IMR-90 (cell line): ENCODE measurements around the gene UNC93A. TPM values are rescaled to one million over a fixed set of nuclear protein-coding genes. Genes with fewer than 3 reads are reported as not detected.

Experiments used
- ATAC-seq: fragments of 200-7000 bp; cut with Tn5 transposase; 2 replicates; pipeline ENCODE4 v1.9.1; 2020; ENCODE audit warnings: low read depth, mild to moderate bottlenecking, moderate library complexity
- BruUV-seq: library from RNA; stranded (reverse); fragments of 400-500 nt; replicated peaks from 2 replicates; lab custom pipeline; 2021; lab: Mats Ljungman, UMichigan
- CTCF ChIA-PET: fragments of 300-600 bp; formaldehyde crosslinking; extraction: SDS; loops from one replicate; lab custom pipeline; 2021; ENCODE audit warnings: antibody characterized with exemption; lab: Yijun Ruan, JAX
- POLR2A ChIA-PET: fragments of 300-600 bp; sonication (Branson Sonifier 250); formaldehyde crosslinking; loops from one replicate; lab custom pipeline; 2022; ENCODE audit warnings: antibody characterized with exemption; ENCODE audit not compliant: unreplicated experiment; lab: Charles Lee
- DNase-seq: peaks from one replicate; pipeline ENCODE4 v3.0.0; 2013
- H2AFZ ChIP-seq: replicated peaks from 2 replicates; pipeline ENCODE3; 2013; ENCODE audit warnings: low read length, mild to moderate bottlenecking; ENCODE audit not compliant: poor library complexity
- H2AK5ac ChIP-seq: 2 replicates; pipeline ENCODE4 v1.6.1; 2013; ENCODE audit warnings: low read depth, low read length, inconsistent platforms
- H2AK9ac ChIP-seq: replicated peaks from 2 replicates; pipeline ENCODE3; 2013; ENCODE audit warnings: mild to moderate bottlenecking, low read depth, low read length, moderate library complexity; ENCODE audit not compliant: poor library complexity
- H2BK120ac ChIP-seq: 2 replicates; pipeline ENCODE4 v1.6.1; 2013; ENCODE audit warnings: low read depth, low read length, inconsistent platforms
- H2BK15ac ChIP-seq: 3 replicates; pipeline ENCODE4 v1.6.1; 2013; ENCODE audit warnings: low read depth, low read length, inconsistent platforms
- H2BK20ac ChIP-seq: 2 replicates; pipeline ENCODE4 v1.6.1; 2013; ENCODE audit warnings: low read depth, mild to moderate bottlenecking, inconsistent platforms, low read length, moderate library complexity
- H2BK5ac ChIP-seq: 2 replicates; pipeline ENCODE4 v1.6.1; 2013; ENCODE audit warnings: mild to moderate bottlenecking, low read depth, low read length, inconsistent platforms; ENCODE audit not compliant: poor library complexity, severe bottlenecking
- H3K14ac ChIP-seq: replicated peaks from 2 replicates; pipeline ENCODE4 v1.6.1; 2013; ENCODE audit warnings: low read depth, low read length, inconsistent platforms
- H3K18ac ChIP-seq: 2 replicates; pipeline ENCODE4 v1.6.1; 2013; ENCODE audit warnings: low read depth, low read length, control low read depth
- H3K23ac ChIP-seq: 2 replicates; pipeline ENCODE4 v1.6.1; 2013; ENCODE audit warnings: low read depth, low read length, inconsistent platforms
- H3K27ac ChIP-seq: 2 replicates; pipeline ENCODE4 v1.5.1; 2013; ENCODE audit warnings: mild to moderate bottlenecking, control low read depth, low read length; ENCODE audit not compliant: insufficient read depth
- H3K27me3 ChIP-seq: 2 replicates; pipeline ENCODE4 v1.6.1; 2013; ENCODE audit warnings: low read length; ENCODE audit not compliant: control insufficient read depth, insufficient read depth
- H3K36me3 ChIP-seq: 2 replicates; pipeline ENCODE4 v1.6.1; 2013; ENCODE audit warnings: low read length, mixed read lengths; ENCODE audit not compliant: control insufficient read depth, insufficient read depth
- H3K4ac ChIP-seq: 2 replicates; pipeline ENCODE4 v1.6.1; 2013; ENCODE audit warnings: low read depth, low read length, inconsistent platforms
- H3K4me1 ChIP-seq: 2 replicates; pipeline ENCODE4 v1.6.1; 2013; ENCODE audit warnings: low read length, mixed read lengths; ENCODE audit not compliant: control insufficient read depth, insufficient read depth
- H3K4me2 ChIP-seq: 2 replicates; pipeline ENCODE4 v1.6.1; 2013; ENCODE audit warnings: low read depth, mild to moderate bottlenecking, control low read depth, low read length, moderate library complexity
- H3K4me3 ChIP-seq: 2 replicates; pipeline ENCODE4 v1.5.1; 2013; ENCODE audit warnings: low read depth, mild to moderate bottlenecking, control low read depth, low read length, moderate library complexity; ENCODE audit not compliant: insufficient read depth
- H3K56ac ChIP-seq: 2 replicates; pipeline ENCODE4 v1.6.1; 2013; ENCODE audit warnings: low read length, inconsistent platforms; ENCODE audit not compliant: insufficient read depth; ENCODE audit errors: extremely low read depth
- H3K79me1 ChIP-seq, 2 experiments: 2 replicates each; pipeline ENCODE4 v1.6.1; 2013; ENCODE audit warnings: low read length in 2 of 2, inconsistent platforms in 1 of 2, low read depth in 1 of 2
- H3K9ac ChIP-seq: 2 replicates; pipeline ENCODE4 v1.6.1; 2013; ENCODE audit warnings: low read depth, low read length, control low read depth
- H3K9me1 ChIP-seq: 2 replicates; pipeline ENCODE4 v1.6.1; 2013; ENCODE audit warnings: low read length, inconsistent platforms; ENCODE audit not compliant: insufficient read depth
- H3K9me3 ChIP-seq: 2 replicates; pipeline ENCODE4 v1.6.1; 2013; ENCODE audit warnings: low read length; ENCODE audit not compliant: control insufficient read depth, insufficient read depth
- H4K20me1 ChIP-seq: 2 replicates; pipeline ENCODE4 v1.6.1; 2013; ENCODE audit warnings: low read length, inconsistent platforms; ENCODE audit not compliant: insufficient read depth
- H4K5ac ChIP-seq: 2 replicates; pipeline ENCODE4 v1.6.1; 2013; ENCODE audit warnings: mild to moderate bottlenecking, low read depth, low read length, control low read depth
- H4K8ac ChIP-seq, 2 experiments: 2 replicates each; pipeline ENCODE4 v1.6.1; 2013; ENCODE audit warnings: low read depth in 2 of 2, low read length in 2 of 2, control low read depth in 1 of 2, inconsistent platforms in 1 of 2
- H4K91ac ChIP-seq: 2 replicates; pipeline ENCODE4 v1.6.1; 2013; ENCODE audit warnings: low read depth, low read length, inconsistent platforms; ENCODE audit not compliant: insufficient read depth
- BHLHE40 ChIP-seq: fragments of 150-350 bp; IDR thresholded peaks from 2 replicates; pipeline ENCODE4 v1.6.1; 2016; ENCODE audit warnings: mild to moderate bottlenecking, low read depth, low read length
- CHD1 ChIP-seq: IDR thresholded peaks from 2 replicates; pipeline ENCODE4 v1.6.1; 2012; ENCODE audit warnings: low read depth, low read length, improper control_type of control experiment
- CTCF ChIP-seq: conservative IDR thresholded peaks from 2 replicates; pipeline ENCODE4 v1.5.1; 2012; ENCODE audit warnings: mild to moderate bottlenecking, low read depth, low read length, improper control_type of control experiment
- FOS ChIP-seq: fragments of 150-350 bp; IDR thresholded peaks from 2 replicates; pipeline ENCODE4 v1.6.1; 2016; ENCODE audit warnings: low read depth, low read length
- MAFK ChIP-seq: IDR thresholded peaks from 2 replicates; pipeline ENCODE4 v1.6.1; 2012; ENCODE audit warnings: low read depth, low read length, improper control_type of control experiment
- NFE2L2 ChIP-seq: fragments of 150-350 bp; IDR thresholded peaks from 2 replicates; pipeline ENCODE4 v1.6.1; 2016; ENCODE audit warnings: low read depth, mild to moderate bottlenecking, low read length
- POLR2A ChIP-seq: IDR thresholded peaks from 2 replicates; pipeline ENCODE4 v1.6.1; 2012; ENCODE audit warnings: mild to moderate bottlenecking, low read depth, low read length
- RAD21 ChIP-seq: IDR thresholded peaks from 2 replicates; pipeline ENCODE4 v1.6.1; 2012; ENCODE audit warnings: low read length, improper control_type of control experiment
- WGBS, 2 experiments: methylation state at CpG; one replicate each; pipeline versions ENCODE4 v1.1.5 to v1.1.7; 2013; ENCODE audit warnings: missing lambda C conversion rate in 2 of 2; ENCODE audit not compliant: insufficient read length in 1 of 2; ENCODE audit errors: extremely low coverage in 2 of 2; 5-methylcytosine and 5-hydroxymethylcytosine counted together
- dilution Hi-C: fragments of 300-500 bp; cut with HindIII; formaldehyde crosslinking; loops from one replicate; pipeline ENCODE4 v1.14.3; 2018; ENCODE audit warnings: low sequenced_read_pairs; ENCODE audit not compliant: unreplicated experiment
- in situ Hi-C: fragments of 300-500 bp; cut with MboI; formaldehyde crosslinking; loops from 3 replicates; pipeline ENCODE4 v1.14.3; 2019; ENCODE audit warnings: low sequenced_read_pairs, inconsistent platforms, mixed read lengths
- intact Hi-C: fragments of 100-400 bp; cut with micrococcal nuclease; formaldehyde crosslinking; loops from 2 replicates; pipeline ENCODE4 v1.10.0; 2022
- polyA plus RNA-seq, 3 experiments: library from polyadenylated mRNA; depleted of rRNA; stranded (reverse); fragments of >200 nt; gene quantifications; 2 replicates each; pipeline ENCODE4 v1.2.3, GENCODE V29; 2012; ENCODE audit warnings: low replicate concordance in 1 of 3
- total RNA-seq: library from RNA; depleted of rRNA; stranded (reverse); fragments of >200 nt; gene quantifications from 2 replicates; pipeline ENCODE4 v1.2.3, GENCODE V29; 2012

The UNC93A gene
- total and polyA plus RNA-seq, 2 of the 4 experiments (the other 2 are of a cell fraction), result not detected

DNA sequence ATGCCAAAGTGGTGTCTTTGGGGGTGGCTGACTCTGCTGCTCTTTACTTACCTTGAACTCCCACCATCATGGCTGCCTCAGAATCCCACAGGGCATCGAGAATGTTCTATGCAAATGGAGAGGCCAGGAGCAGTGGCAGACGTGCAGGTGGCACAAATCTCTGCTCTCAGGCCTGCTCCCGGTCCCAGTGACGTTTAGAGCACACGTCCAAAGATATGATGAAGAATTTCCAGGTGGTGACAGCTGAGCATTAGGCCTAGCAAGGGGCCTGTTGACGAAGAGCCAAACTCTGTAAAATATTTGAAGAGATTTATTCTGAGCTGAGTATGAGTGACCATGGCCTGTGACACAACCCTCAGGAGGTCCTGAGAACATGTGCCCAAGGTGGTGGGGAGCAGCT lies 19.0 kb upstream of the UNC93A start:
- BruUV-seq, result no TSS peak
- ChIA-PET CTCF (no interaction called here), POLR2A (no interaction called here)
- dilution Hi-C loops (no loop called here), in situ Hi-C loops (no loop called here), intact Hi-C loops (no loop called here)
- no peak overlapping the region for H3K27ac ChIP-seq
- no CpG with 5 or more reads among the region's 6 CpGs for WGBS, 2 experiments
- H3K14ac ChIP-seq, result no peak overlapping the region
- H3K18ac ChIP-seq, result no peak overlapping the region
- no peaks in the 10 kb centered on the region for H3K27me3 ChIP-seq
- H3K9ac ChIP-seq, result no peak overlapping the region
- TF ChIP-seq RAD21 (no peak), NFE2L2 (no peak), FOS (no peak), POLR2A (no peak), BHLHE40 (no peak), CHD1 (no peak), MAFK (no peak), CTCF (no peak)
- H2BK15ac ChIP-seq, result no peak overlapping the region
- no peak overlapping the region for H2BK5ac ChIP-seq
- H4K91ac ChIP-seq, result no peak overlapping the region
- ATAC-seq (no peak), DNase-seq (no peak)
- no peaks in the 10 kb centered on the region for H3K36me3 ChIP-seq
- no peak overlapping the region for H2AFZ ChIP-seq
- no peak overlapping the region for H2AK5ac ChIP-seq
- H3K9me3 ChIP-seq, result peaks cover 49% of the 10 kb centered on the region
- no peak overlapping the region for H3K4me2 ChIP-seq
- no peak overlapping the region for H2BK120ac ChIP-seq
- H4K5ac ChIP-seq, result no peak overlapping the region
- no peaks in the 10 kb centered on the region for H3K79me1 ChIP-seq
- no peak overlapping the region for H2AK9ac ChIP-seq
- H4K8ac ChIP-seq, result no peak overlapping the region
- H3K23ac ChIP-seq, result no peak overlapping the region
- no peaks in the 10 kb centered on the region for H4K20me1 ChIP-seq
- no peaks in the 10 kb centered on the region for H3K4me1 ChIP-seq
- H2BK20ac ChIP-seq, result no peak overlapping the region
- H3K4ac ChIP-seq, result no peak overlapping the region
- no peak overlapping the region for H3K4me3 ChIP-seq
- no peak overlapping the region for H3K56ac ChIP-seq
- H3K9me1 ChIP-seq, result no peaks in the 10 kb centered on the region
